HG03108 (cell line): ENCODE data around the gene PRDM12.

Experiments
- ATAC-seq: cut with Tn5 transposase; IDR thresholded peaks from one replicate; pipeline ENCODE4 v1.9.1; 2021; ENCODE audit warnings: moderate library complexity; ENCODE audit not compliant: unreplicated experiment

PRDM12 gene

DNA sequence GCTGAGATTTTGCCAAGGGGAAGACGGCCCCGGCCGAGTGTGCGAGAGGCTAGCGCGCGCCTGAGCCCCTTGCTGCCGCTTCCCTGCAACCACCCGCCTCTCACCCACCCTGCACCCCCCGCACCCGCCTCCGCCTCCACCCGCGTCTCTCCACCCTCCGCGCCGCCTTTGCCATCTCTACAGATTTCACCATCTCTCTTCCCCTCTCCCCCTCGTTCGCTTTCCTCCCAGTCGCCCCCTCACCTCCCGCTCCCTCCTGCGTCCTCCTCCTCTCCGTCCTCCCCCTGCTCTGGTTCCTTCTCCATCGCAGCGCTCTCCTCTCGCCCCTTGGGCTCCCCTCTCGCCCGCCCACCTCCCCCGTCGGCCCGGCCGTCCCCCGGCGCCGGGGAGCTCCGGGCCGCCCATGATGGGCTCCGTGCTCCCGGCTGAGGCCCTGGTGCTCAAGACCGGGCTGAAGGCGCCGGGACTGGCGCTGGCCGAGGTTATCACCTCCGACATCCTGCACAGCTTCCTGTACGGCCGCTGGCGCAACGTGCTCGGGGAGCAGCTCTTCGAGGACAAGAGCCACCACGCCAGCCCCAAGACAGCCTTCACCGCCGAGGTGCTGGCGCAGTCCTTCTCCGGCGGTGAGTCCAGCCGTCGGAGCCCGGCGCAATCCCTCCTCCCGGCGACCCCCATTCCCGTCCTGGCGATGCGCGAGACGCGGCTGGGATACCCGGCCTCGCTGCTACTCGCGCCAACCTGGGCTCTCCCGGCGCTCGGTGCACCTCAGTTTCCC lies at the start of gene PRDM12:
TSS of gene PRDM12 (plus strand) at position 344 of the 778 bp plus-strand sequence. CDS start at position 404, 60 bp downstream.
- ATAC-seq: no peak

DNA sequence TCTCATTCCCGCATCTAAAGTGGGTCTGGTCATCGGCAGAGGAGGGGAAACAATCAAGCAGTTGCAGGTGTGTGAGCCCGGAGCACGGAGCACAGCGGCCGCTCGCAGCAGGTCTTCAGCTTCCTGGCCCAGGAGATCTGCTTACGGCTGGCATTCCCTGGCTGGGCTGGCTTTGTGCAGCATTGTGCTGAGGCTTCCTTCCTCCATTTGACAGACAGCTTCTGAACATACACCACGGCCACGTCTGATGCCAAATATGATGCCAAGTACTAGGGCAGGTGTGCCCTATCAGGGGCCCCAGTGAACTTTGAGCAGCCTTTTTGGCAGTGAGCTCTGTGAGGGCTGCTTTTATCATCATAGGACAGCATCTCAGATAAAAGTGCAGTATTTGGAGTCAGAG lies 47.9 kb upstream of the PRDM12 start:
- ATAC-seq: no peak

DNA sequence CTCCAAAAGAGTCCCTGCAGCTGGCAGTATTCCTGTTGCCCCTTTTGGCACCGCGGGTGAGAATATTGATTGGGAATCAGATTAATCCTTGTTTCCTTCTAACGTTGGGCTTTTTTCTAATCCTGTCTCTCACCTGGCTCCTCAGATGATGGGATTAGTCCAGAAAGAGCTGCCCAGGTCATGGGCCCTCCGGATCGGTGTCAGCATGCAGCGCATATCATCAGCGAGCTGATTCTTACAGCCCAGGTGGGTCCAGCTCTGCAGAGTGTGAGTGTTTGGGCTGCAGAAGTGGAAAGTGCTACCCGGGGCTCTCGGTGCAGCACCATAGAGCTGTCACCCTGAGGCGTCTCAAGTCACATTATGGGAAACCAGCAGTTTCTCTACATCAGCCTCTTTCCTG lies 40.9 kb upstream of the PRDM12 start:
- ATAC-seq: no peak

DNA sequence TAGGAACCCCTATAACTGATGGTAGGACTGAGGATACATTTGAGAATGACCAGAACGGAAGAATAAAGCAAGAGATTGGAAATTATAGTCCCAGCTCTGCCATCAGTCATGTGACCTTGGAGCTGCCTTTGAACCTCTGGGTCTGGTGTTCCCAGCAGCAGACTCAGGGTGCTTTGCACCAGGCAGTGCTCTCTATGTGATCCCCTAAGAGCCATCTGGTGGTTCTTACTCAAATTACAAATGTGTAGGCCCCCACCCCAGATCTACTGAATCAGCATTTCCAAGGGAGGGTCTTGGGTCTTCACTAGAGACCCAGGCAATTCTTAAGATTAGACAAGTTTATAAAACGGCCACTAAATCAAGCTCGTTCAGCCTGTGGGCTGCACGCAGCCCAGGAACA lies 40.2 kb upstream of the PRDM12 start:
- ATAC-seq: no peak

DNA sequence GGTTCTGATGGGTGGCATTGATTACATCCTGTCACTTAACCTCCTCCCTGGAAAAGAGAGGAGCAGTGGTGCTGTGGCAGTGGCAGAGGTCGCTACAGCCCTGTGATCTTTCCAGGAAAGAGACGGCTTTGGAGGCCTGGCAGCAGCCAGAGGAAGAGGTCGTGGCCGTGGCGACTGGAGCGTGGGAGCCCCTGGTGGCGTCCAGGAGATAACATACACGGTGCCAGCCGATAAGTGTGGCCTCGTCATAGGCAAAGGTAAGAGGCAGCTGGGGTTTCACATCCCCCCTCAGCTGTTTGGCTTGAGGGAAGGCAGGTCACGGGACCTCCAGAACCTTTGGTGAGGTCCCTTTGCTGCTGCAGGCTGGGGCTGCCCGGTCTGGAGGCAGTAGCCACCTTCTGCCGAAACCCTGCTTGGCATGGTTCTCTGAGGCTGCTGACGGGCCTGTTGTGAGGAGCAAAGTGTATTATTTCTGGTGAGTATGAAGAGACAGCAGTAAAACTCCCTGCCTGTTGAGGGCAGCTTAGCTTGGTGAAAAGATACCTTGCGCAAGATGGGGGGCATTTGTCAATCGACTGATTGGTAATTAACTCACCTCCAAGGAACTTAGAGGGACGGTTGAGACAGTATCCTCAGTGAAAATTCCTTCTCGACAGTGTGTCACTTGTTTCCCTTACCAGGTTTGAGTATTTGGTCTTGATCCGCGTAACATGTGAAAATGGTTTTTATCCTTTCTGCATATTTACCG lies 38.0 kb upstream of the PRDM12 start:
- no peak for ATAC-seq

DNA sequence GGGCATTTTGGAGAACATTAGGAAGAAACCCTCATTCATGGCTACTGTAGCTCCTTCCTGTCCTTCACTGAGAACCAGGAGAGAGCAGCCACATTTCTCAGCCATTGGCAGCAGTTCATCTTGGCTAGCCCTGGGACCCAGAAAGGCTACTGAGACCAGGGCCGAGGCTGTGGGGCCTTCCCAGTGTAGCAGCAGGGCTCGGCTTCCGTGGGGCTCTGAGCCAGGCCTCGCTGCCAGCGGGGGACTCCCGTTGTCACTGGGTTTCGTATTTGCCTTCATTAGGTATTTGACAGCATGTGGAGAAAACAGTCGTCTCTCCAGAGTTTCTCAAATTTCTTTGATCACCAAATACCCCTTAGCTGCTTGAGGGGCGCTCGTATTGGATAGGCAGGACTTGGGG lies 37.3 kb upstream of the PRDM12 start:
- ATAC-seq: no peak

DNA sequence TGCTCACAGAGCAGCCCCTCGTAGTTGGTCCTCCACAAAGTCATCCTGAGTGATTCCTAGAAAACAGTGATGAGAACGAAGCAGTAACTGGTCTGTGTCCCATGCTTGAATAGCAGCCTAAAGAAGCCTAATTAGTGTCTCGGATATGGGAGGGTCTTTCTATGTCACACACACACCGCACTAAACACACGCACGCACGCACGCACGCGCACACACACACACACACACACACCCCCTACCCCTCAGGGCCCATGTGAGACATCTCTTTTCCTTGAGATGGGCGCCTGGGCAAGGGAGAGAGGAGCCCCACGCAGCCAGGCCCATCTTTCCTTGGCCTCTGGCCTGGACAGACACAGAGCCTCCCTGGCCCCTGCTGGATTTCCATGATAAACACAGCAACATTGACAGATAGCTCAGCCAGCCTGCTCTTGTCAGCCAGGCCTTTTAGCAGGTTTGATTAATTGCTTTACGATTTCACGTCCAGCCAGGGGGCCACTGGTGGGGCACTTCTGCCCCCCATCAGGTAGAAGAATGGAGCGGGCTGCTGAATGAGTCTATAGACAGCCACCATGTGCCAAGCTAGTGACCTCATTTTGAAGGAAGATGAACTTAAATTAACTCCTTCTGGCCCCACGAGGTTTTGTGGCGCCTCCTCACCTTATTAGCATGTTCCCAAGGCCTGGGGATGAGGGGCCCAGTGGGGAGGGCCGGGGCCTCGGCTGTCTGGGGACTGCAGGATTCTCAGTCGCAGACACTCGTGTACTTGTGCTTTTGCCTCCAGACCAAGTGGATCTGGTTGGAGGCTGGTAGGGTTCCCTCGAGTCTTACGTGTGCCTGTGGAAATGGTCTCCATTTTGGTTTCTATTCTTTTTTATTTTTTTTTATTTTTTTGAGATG lies 36.2 kb upstream of the PRDM12 start:
- ATAC-seq: no peak

DNA sequence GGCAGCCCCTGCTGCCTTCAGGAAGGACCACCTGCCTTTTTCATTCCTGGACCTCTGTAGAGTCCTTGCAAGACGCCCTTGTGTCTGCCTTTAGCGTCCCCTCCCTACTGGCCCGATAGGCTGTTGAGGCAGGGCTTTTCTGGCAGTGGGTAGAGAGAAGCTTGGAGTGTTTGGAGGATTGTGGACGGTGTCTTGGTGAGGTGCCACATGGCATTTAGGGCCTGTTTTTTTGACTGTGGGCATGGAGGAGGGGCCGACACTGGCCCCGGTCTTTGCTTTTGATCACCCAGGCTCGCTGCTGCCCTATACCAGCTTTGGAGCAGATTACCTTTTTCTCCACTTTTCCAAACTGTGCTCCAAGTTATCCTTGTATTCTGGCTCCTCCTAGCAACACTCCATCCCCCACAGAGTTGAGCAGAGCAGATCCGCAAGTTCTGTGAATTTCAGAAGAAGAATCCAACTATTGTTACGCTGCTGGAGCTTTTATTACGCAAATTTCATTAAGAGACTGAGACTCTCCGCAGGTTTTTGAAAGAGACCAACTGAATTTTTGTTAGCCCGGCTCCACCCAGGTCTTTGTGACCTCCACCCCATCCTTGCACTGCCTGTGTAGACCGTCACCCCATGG lies 34.8 kb upstream of the PRDM12 start:
- ATAC-seq: no peak

DNA sequence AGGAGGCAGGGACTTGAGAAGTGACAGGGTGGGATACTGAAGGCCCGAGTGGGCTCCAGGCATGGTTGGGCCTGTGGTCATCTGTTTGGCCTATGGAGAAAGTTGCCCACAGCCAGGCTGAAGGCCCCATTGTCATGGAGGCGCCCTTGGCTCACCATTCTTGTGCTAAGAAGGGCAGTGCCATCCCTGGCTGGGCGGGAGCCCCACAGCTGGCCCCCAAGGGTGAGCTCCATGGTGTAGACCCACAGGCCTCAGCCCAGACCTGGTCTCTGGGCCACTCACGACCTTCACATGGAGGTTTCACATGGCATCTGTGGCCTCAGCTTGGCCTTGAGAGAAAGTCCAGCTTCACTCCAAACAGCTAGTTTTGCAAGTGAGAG lies 34.3 kb upstream of the PRDM12 start:
- no peak for ATAC-seq

DNA sequence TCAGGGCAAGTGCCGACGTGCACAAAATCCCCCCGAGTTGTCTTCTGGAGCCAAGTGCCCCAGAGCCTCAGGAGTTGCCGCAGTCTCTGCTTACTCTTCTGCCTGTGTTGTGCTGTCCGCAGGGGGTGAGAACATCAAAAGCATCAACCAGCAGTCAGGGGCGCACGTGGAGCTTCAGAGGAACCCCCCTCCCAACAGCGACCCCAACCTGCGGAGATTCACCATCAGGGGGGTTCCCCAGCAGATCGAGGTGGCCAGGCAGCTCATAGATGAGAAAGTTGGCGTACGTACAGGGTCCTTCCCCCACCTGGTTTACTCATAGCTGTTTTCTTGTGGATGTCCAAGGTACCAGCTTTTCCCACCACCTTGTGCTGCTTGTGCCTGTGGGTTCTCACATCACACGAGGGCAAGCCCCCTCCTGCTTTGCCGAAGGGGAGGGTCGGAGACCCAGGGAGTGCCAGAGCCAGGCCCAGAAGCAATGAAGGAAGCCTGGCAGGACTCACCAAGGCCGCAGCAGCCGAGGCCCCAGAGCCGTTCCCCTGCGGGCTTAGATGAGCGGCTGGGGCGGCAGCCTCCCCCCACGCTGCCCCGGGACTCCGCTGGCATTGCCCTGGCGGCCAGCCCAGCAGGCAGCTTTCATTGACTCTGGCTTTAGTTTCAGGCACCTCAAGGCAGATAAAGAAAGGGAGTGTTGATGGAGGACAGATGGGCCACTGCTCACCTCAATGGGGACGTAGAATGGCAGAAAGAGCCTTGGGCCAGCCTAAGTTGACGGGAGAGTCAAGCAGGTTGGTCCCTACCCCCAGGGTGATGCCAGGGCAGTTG lies 33.7 kb upstream of the PRDM12 start:
- no peak for ATAC-seq

DNA sequence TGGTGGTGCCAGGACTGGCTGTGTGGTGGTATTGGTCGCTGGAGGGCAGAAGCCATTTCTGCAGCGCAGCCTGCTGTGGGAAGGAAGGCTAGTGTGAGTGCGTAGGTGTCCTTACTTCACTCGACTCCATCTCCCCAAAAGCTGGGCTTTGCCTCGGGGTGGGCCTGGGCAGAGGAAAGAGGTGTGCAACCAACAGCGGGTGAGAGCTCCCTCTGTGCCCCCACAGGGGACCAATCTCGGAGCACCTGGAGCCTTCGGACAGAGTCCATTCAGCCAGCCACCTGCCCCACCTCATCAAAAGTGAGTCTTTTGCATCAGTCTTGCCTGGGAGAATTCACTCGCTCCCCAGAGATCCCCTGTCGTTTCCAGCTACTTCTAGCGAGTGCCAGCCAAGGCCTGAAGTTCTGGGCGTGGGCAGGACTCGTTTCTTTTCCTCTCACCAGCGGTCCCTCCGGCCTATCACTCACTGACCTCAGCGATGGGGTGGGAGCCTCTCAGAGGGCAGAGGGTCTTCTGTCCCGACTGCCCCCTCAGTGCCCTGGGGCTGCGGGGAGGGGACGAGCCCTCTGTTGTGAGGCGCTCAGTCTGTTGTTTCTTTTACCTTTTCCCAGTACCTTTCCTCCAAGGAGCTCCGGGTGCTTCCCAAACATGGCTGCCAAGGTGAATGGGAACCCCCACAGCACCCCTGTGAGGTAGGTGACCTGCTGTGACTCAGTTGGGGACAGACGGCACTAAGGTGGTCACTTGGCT lies 32.9 kb upstream of the PRDM12 start:
- no peak for ATAC-seq

DNA sequence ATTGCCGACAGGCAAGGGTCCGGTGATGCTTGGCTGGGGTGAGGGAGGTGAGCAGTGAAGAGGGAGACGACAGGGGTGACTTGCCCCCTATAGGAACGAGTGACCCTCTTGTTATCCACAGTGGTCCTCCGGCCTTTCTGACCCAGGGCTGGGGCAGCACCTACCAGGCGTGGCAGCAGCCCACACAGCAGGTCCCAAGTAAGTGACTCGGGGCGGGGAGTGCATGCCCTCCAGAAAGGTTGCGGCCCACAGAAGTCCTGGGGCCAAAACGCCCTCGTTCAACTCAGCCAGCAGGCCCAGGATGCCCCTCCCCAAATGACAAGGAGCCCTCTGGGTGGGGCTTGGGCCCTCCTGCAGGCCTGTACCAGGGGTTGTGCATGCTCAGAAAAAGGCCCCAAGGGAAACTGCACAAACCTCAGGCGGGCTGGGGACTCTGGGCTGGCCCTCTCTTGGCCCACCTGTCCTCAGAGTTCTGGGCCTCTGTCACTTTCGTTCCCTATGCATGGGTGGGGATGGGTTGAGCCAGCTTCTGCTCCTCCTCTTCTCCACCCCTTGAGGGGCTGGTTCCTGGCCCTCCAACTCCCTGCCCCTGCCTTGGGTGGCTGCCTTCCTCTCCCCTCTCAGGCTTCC lies 32.2 kb upstream of the PRDM12 start:
- ATAC-seq: no peak

DNA sequence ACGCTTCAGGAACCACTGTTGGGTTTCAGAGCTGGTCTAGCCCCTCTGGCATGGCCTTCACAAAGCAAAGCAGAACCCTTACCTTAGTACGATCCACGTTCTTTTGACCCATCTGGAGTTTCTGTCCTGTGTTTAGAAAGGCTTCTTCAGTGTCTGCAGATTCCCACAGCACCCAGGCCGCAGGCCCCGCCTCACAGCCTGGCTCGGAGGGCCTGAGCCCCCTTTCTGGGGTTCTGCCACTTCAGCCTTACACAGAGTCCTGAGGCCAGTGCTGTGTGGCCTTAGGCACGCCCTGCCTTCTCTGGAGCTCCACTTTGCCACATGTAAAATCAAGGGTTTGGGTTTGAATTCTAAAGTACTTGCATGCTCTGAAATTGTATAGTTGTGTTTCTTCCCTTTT lies 31.6 kb upstream of the PRDM12 start:
- no peak for ATAC-seq

DNA sequence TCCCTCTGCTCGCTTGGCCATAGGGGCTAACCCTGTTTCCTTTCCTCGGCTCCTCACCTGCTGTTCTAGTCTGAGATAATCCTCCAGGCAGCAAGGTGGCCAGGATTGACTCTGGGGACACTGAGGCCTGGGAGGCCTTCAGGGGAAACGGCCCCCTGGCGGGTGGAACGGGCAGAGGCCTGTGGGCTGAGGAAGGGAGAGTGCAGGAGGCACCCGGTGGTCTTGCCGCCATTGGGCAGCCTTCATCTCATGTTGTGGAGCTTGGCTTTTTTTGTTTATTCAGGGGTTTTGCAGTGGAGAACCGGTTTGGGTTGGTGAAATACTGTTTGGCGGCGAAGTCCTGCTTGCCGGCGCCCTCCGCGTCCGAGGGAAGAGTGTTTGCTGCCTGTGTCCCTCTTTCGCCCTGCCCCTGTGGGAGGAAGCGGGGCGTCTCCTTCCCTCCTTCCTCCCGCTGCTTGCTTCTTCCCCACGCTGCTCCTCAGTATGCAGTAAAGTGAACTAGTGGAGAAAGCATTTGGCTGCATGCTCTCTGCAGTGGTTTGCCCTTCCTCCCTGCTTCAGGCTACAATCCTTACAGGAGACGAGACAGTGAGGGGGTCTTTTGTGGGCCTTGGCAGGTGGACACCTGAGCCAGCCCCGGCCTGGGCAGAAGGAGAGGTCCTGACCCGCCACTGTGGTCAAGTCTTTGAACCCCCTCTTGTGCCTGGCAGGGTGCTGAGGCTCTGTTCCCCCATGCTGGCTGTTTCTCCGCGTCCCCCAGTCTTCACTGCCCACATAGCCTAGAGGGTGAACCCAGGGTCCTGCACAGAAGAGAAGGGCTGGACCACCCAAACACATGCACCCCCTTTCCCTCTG lies 30.8 kb upstream of the PRDM12 start:
- ATAC-seq: no peak

DNA sequence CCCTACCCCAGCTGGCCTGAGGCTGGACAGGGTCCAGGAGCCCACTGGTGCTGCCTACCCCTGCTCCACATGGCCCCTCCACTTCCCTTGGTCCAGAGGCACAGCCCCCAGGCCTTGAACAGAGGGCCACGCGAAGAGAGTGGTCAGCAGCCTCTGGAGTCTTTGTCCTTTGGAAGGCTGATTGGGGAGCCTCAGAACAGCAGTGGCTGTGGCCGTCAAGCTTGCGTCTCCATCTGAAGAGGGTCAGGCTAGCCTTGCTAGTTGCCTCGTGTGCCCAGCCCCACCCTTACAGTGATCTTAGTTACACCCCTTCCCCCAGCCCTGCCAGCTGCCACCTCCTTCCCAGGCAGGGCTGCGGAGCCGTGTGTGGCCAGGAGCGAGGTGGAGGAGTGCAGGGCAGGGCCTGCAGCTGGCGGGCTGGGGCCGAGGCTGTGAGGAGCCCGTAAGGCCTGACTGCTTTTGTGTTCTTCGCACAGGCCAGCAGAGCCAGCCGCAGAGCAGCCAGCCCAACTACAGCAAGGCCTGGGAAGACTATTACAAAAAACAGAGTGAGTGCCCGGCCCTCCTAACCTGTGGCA lies 30.1 kb upstream of the PRDM12 start:
- ATAC-seq: no peak

DNA sequence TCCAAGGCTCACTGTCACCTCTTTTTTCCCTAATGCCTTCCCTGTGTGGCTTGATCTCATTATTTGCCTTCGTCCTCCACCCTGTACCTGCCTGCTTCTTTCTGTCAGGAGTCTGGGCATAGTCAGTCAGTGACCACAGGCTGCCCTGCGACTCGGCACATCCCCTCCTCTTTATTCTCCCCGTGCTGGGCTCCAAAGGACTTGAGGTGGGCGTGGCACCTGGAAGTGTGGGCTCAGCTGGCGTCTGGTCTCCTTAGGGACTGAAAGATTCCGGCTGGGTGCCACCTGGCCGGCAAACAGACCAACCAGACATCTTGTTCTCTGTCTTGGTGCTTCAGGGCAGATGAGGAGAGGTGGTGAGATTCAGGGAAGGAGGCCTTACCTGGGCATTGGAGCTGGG lies 29.6 kb upstream of the PRDM12 start:
- ATAC-seq: no peak

DNA sequence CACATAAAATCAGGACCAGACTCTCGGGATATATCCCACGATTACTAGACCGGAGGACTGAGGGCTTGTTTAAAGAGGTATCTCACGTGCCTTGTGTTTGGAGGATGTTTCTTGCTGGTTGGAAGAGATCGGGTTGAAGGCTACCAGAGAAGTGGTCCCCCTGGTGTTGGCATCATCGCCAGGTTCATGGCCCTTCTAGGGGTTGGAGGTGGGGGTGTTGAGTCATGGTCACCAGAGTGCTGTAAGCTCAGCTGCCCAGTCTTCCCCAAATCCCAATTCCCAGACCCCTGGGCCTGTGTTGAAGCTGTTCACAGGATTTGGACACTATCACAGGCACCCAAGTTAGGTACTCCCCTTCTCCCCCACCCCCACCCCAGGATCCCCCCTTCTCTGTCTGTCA lies 29.1 kb upstream of the PRDM12 start:
- no peak for ATAC-seq
